ENCODE data around the gene SSC4D.
"Not testable (repeated sequence)": the region's sequence is repeated elsewhere in the genome, so short reads cannot be mapped to it uniquely, and the experiment has no call there.

The SSC4D gene

DNA sequence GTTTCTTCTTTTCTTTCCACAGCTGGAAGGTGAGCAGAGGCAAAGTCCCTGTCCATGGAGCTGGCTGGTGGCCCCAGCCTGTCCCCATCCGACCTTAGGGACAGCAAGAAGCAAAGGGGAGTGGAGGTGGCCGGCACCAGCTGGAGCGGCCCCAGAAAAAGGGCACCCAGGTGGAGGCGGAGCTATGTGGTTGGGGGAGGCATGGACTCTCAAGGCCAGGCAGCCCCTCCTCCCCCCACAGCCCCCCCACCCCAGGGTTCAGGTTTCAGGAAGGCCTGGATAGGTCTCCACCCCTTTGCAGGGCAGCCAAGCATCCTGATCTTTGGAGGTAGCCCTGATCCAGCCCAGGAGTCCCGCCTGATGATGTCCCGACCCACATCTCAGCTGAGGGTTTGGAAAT, at the start of gene SSC4D:
Gene SSC4D (minus strand): TSS at position 161 of the 400 bp plus-strand sequence. CDS start 5,258 bp downstream, outside the sequence.
- no peak for DNase-seq (ENCODE audit: low read depth)

DNA sequence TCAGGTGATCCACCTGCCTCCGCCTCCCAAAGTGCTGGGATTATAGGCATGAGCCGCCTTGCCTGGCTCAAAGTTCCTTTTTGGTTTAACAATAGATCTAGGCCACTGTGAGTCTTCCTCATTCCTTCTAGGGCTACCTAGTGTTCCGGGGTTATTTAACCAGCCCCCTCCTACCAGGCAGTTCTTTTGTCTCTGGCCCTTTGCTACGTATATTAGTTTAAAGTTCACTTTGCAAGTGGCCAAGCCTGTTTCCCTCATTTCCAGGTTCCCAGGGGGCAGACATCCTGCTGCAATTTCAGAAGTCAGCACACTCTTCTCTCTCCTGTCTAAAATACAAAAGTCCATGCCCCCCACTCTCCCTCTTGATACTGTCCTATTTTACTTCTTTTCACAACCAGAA, 49.0 kb upstream of the SSC4D start:
- DNase-seq (ENCODE audit: low read depth), result not testable (repeated sequence)

DNA sequence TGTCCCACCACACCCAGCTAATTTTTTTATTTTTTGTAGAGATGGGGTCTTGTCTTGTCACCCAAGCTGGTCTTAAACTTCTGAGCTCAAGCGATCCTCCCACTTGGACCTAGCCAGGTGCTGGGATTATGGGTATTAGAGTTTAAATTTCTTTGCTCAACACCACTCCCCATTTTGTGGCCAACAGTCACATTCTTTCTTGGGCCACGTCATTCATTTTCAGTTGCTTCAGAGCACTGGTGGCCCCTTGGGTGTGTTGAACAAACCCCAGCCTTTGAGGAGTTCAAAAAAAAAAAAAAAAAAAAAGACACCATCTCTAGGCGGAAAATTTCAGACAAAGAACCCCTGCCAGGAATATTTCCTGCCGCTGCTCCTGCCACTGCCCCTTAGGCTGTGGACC, 47.5 kb upstream of the SSC4D start:
- not testable (repeated sequence) for DNase-seq (ENCODE audit: low read depth)

DNA sequence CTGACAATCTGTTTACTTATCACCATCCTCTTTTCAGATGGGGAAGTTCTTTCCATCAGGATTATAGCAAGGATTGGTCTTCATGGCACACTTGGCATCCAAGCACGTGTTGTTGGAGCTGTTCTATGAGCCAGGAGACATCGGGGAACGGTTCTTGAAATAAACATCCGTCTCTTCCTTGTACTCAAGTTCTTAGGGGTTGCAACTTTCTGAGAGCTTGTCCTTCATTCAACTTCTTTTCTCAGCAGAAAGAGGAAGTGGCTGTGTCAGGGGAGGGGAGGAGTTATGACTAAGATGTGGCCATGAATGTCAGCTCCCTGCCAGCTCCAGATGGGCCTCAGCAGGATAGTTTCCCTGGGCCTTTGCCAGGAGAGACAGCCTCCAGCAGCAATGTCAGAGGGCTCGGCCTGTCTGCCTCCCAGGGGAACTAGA, 36.1 kb upstream of the SSC4D start:
- DNase-seq (ENCODE audit: low read depth), result peak; percentile 27

DNA sequence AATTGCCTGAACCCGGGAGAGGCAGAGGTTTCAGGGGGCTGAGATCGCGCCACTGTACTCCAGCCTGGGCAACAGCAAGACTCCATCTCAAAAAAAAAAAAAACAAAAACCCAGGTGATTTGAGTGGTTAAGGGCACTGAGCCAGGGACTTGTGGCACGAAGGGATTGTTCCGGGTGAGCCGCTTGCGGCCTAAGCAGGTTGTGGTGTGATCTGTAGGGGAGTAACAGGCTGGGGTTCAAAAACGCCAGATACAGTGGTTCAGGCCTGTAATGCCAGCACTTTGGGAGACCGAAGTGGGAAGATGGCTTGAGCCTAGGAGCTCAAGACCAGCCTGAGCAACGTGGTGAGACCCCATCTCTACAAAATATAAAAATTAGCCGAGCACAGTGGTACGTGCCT, 34.3 kb upstream of the SSC4D start:
- not testable (repeated sequence) for DNase-seq (ENCODE audit: low read depth)

DNA sequence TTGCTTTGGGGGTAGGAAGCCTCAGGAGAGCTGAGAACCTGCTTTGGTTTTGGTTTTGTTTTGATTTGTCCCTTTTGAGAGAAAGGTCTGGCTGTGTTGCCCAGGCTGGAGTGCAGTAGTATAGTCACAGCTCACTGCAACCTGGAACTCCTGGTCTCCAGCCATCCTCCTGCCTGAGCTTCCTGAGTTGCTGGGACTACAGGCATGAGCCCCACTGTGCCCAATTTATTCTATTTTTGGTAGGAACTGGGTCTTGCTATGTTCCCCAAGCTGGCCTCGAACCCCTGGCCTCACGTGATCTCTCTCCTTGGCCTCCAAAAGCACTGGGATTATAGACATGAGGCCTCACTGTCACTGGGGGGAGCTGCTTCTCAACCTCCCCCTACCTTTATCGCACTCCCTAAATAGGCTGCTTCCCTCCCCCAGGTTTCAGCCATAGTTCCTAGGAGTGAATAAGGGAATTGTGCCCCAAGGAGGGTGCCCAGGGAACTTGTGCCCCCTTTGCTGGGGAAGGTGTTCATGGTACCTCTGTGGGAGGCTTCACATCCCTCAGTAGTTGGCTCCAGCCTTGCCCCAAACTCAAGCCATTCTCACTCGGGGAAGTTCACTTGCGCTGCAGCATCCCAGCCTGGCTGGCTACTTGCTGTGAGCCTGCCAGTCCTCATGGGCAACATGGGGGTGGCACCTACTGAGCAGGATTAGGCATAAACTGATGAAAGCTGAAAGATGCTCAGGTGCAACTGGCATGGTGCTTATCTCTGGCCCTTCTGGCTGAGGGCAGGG, 33.4 kb upstream of the SSC4D start:
- not testable (repeated sequence) for DNase-seq (ENCODE audit: low read depth)

DNA sequence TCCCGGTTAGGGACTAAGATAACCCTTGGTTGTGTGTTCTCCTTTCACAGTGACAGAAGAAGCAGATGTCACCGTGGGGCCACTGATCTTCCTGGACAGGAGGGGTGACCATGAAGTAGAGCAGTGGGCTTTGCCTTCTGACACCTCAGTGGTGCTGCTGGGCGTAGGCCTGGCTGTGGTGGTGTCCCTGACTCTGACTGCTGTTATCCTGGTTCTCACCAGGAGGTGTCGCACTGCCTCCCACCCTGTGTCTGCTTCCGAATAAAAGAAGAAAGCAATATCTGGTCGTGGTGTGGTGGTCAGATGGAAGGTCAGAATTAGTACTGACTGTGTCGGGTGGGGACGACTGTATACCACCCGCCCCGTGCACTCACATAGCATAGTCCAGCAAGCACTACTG, 32.3 kb upstream of the SSC4D start:
- DNase-seq (ENCODE audit: low read depth), result not testable (repeated sequence)

DNA sequence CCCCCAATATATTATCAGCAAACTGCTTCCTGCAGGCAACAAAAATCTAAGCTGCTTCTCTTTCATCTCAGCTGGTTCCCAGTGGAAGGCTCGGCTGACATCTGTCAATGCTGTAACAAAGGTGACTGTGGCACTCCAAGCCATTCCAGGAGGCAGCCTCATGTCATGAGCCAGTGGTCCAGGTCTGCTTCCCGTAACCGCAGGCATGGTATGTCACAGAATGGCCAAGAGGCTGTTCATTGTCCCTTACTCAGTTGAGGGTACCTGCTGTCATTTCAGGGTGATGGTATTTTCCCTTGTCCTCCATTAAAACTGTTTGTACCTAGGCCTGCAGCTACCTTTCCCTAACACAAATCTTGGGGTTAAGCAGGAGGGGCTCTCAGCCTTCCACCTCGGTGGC, 30.9 kb upstream of the SSC4D start:
- not testable (repeated sequence) for DNase-seq (ENCODE audit: low read depth)

DNA sequence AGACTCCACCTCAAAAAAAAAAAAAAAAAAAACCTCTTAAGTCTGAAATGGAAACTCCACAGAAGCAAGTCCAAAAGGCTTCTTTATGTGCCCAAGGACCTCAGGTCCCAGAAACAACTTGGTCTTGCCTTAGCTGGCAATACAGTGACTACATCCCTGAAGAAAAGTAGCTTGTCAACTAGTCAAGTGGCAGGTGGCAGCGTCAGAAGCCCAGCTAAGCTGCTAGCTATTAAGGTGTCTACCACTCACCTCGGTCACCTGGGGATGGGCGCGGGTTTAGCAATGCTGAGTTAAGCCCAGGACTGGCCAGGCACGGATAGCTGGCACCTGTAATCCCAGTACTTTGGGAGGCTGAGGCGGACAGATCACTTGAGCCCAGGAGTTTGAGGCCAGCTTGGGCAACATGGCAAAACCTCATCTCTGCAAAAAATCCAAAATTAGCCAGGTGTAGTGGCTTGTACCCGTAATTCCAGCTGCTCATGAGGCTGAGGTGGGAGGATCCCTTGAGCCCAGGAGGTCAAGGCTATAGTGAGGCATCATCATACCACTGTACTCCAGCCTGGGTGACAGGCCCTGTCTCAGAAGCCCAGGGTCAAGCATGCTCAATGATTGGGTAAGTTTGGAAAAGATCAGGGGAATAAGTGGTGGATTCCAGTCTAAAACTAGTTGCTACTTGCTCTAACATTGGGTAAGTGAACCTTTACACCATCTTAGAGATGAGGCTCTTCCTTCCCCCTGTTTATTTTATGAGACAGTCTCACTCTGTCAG, 29.8 kb upstream of the SSC4D start:
- DNase-seq (ENCODE audit: low read depth), result not testable (repeated sequence)

DNA sequence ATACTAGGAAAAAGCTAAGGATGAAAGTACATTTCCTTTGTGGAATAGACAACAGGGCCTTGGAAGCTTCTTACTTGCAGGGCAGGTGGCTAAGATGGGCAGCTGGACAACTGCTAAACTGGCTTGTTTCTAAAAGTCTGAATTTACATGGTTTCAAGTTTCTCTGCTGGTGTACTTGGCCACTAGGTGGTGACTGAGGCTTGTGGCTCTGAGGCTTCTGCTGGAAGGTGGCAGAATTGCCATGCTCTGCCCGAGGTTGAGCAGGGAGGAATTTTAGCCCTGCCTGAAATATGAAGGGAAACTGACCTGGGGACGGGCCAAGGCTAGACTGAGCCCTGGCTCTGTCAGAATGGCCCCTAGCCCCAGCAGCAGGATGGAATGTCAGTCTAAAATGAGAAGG, 28.4 kb upstream of the SSC4D start:
- peak; percentile 75 for DNase-seq (ENCODE audit: low read depth)

DNA sequence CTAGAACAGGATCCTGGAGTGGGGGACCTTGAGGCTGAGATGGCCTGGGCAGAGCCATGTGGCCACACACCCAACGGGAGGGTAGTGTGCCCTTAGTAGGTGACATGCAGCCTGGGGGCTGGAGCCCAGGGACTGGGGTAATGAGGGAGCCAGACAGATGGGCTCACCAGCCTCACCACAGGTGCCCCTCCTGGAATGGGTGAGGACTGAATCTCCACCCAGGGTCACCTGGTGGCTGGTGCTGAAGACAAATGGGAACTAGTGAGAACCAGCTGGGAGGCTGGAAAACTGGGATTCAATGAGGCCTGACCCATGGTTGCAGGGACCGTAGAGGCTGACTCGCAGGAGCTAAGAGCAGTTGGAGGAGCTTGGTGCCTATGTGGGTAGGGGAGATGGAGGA, 21.3 kb upstream of the SSC4D start:
- no peak for DNase-seq (ENCODE audit: low read depth)

DNA sequence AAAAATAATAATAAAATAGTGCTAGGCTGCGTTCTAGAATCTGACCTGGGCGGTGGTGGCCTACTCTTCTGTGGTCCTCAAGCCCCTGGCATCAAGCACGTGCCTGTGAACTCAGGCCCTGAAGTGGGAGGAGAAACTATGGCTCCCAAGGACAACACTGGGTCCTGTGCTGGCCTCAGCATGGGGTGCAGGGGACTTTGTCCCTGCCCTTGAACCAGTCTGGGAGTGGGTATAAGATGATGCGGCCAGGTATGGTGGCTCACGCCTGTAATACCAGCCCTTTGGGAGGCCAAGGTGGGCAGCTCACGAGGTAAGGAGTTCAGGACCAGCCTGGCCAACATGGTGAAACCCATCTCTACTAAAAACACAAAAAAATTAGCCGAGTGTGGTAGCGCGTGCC, 20.7 kb upstream of the SSC4D start:
- no peak for DNase-seq (ENCODE audit: low read depth)

DNA sequence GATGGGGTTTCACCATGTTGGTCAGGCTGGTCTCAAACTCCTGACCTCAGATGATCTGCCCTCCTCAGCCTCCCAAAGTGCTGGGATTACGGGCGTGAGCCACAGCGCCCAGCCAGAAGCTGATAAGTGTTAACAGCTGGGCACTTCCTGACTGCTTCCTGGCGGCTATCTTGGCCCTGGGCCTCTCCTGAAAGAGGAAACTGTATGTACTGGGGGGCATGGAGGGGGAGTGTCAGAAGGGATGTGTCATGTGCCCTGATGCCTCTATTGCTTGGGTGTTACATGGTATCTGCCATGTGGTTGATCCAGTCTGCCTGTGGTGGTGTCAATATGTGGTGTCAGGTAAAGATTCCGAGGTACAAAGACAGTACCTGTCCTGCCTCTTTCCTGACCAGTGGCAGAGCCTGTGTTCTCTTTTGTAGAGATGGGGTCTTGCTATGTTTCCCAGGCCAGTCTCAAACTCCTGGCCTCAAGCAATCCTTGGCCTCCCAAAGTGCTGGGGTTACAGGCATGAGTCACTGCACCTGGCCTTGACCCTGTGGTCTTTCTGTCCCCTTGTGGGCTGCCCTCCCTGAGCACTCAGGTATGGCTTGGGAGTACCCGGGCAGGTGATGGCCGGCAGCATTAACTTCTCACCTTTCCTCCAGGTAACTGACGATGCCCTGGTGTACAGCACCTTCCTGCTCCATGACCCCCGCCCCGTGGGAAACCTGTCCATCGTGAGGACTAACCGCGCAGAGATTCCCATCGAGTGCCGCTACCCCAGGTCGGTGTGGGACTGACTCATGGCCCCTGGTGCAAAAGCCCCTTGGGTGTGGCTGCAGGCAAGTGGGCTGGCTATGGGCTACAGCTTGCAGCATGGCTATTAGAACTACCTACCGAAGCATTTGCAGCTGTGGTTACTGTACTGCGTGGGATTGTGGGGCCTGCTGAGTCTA, 19.6 kb upstream of the SSC4D start:
- DNase-seq (ENCODE audit: low read depth), result no peak

DNA sequence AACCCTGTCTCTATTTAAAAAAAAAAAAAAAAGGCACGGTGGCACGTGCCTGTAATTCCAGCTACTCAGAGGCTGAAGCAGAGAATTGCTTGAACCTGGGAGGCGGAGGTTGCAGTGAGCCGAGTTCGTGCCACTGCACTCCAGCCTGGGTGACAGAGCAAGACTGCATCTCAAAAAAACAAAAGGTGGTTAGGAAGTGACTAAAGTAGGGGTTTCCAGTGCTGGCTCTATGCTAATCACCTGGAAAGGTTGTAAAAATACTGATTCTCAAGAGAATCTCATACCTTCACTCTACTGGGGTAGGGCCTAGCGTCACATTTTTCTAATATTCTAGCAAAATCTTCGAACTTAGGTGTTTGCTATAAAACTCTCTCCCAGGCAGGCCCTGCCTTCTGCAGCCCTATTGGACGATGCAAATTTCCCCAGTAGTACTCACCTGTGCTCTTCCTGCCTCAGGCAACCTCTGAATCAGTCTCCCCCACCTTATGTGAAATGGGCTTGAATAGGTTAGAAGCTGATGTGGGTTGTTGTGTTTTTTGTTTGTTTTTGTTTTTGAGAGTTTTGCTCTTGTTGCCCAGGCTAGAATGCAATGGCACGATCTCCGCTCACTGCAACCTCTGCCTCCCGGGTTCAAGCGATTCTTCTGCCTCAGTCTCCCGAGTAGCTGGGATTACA, 18.8 kb upstream of the SSC4D start:
- no peak for DNase-seq (ENCODE audit: low read depth)

DNA sequence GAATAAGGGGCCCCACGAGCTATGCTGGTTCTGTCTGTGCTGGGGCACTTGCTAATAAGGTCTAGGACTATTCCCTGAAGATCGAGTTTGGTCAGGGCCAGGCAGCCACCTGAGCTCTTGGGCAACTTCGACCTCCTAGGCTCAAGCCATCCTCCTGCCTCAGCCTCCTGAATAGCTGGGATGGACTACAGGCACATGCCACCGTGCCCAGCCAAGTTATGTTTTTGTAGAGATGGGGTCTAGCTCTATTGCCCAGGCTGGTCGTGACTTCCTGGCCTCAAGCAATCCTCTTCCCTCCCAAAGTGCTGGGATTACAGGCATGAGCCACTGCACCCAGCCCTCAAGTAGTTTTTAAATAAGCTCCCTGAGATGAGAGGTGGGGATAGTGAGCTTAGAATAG, 18.1 kb upstream of the SSC4D start:
- DNase-seq (ENCODE audit: low read depth), result no peak

DNA sequence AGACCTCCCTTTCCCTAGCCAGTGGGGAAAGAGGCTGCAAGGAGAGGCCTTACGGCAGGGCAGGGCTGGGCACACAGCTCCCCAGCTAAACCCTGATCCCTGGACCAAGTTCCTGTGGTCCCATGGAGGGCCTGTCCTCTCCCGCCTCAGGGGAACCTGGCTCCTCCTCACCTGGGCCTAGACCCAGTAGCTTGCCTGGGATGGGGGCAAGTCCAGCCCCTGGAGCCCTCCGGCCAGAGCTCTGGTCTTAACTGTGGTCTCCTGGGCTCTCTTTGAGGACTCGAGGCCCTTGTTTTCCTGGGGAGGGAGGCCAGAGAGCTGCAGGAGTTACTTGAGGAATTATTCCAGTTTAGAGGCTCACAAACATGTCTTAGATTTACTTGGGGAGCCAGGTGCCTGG, 16.7 kb upstream of the SSC4D start:
- no peak for DNase-seq (ENCODE audit: low read depth)

DNA sequence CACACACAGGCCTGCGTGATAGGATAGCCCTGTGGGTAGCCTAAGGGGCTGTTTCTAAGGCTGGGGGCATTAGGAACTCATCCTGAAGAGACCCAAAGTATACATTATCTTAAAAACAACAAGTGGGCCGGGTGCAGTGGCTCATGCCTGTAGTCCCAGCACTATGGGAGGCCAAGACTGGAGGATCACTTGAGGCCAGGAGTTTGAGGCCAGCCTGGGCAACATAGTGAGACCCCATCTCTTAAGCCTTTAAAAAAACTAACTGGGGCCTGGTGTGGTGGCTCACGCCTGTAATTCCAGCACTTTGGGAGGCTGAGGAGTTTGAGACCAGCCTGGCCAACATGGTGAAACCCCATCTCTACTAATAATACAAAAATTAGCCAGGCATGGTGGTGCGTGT, 16.1 kb upstream of the SSC4D start:
- DNase-seq (ENCODE audit: low read depth), result not testable (repeated sequence)

DNA sequence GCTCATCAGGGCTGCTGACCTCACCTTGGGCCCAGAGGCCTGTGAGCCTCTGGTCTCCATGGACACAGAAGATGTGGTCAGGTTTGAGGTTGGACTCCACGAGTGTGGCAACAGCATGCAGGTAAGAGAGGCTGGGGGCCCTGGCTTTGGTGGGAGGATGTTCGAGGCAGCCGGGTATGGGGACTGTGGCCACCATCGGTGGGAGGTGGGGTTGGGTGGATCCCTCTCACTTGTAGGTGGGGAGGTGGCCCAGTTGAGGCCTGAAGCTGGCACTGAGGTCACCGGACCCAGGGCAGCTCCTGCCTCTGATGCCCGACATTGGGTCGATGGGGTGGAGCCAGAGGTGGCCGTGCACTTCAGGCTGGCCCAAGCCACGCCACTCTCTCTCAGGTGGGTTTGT, 15.7 kb upstream of the SSC4D start:
- no peak for DNase-seq (ENCODE audit: low read depth)

DNA sequence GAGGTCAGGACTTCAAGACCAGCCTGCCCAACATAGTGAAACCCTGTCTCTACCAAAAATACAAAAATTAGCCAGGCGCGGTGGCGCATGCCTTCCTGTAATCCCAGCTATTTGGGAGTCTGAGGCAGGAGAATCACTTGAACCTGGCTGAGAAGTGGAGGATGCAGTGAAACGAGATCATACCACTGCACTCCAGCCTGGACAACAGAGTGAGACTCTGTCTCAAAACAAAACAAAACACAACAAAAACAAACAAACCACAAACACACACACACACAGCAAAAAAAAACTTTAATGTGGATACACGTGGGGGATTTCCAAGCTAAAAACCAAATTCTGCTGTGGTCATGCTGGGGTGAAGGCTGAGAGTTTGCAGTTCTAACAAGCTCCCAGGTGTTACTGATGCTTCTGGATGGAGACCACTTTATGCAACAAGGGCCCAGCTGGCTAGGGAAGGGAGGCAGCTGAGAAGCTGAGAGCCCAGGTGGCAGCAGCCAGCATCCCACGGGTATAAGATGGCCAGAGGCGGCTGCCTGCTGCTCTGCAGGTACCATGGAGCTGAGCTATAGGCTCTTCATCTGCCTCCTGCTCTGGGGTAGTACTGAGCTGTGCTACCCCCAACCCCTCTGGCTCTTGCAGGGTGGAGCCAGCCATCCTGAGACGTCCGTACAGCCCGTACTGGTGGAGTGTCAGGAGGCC, 15.1 kb upstream of the SSC4D start, which contains the start of gene ZP3:
Gene ZP3 (plus strand): TSS at position 538 of the 699 bp plus-strand sequence. CDS start 15 bp downstream, at position 553.
- no peak for DNase-seq (ENCODE audit: low read depth)

DNA sequence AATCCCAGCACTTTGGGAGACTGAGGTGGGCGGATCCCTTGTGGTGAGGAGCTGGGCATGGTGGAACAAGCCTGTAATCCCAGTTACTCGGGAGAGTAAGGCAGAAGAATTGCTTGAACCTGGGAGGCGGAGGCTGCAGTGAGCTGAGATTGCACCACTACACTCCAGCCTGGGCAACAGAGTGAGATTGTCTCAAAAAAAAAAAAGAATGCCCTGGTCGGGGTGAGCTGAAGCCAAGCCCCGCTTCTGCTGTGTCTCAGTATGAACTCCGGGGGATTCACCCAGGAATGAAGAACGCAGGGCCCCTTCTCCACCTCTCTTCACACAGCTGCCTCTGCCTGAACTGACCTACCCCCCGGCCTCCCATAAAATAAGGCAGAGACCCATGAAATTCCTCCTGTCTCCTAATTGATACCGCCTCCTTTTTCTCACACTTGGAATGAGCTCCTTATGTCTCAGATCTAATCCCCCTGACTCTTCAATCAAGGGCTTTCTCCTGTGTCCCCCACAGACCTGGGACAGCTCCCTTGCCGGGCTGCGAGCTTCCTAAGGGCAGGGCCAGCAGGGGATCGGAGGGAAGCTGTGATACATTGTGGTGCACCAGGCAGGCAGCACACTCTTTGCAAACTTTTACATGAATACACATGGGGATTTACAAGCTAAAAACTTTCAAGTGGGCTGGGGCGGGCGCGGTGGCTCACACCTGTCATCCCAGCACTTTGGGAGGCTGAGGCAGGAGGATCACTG, 14.3 kb upstream of the SSC4D start:
- no peak for DNase-seq (ENCODE audit: low read depth)
